ENCODE results near the gene ZBTB47. TPM values are rescaled to one million over a fixed set of nuclear protein-coding genes. Genes with fewer than 3 reads are reported as not detected.

ZBTB47 gene
- total RNA-seq, 2 donors from 2014 or later: 84.2 to 108 TPM

GRCh38 chr3:42662037-42662812, 8.7 kb downstream of the ZBTB47 start:
- Histone ChIP-seq H3K27ac (peak overlapping the region in 1 of 2 donors; percentile 34), H3K9me3 (no peaks in the 10 kb centered on the region), H3K27me3 (replicated peaks; ENCODE audit: insufficient read depth) (no peaks in the 10 kb centered on the region), H3K4me1 (ENCODE audit: control insufficient read depth in 1 of 2, low read depth in 2 of 2) (peaks cover 19 to 51% of the 10 kb centered on the region in 2 donors), H3K36me3 (peaks cover 11% of the 10 kb centered on the region), H3K4me3 (no peak overlapping the region)
- ATAC-seq (ENCODE audit: insufficient number of reproducible peaks, low FRiP score, low read depth) (no peak), DNase-seq (ENCODE audit: low spot score) (no peak)
- TF ChIP-seq, protein P1, sequence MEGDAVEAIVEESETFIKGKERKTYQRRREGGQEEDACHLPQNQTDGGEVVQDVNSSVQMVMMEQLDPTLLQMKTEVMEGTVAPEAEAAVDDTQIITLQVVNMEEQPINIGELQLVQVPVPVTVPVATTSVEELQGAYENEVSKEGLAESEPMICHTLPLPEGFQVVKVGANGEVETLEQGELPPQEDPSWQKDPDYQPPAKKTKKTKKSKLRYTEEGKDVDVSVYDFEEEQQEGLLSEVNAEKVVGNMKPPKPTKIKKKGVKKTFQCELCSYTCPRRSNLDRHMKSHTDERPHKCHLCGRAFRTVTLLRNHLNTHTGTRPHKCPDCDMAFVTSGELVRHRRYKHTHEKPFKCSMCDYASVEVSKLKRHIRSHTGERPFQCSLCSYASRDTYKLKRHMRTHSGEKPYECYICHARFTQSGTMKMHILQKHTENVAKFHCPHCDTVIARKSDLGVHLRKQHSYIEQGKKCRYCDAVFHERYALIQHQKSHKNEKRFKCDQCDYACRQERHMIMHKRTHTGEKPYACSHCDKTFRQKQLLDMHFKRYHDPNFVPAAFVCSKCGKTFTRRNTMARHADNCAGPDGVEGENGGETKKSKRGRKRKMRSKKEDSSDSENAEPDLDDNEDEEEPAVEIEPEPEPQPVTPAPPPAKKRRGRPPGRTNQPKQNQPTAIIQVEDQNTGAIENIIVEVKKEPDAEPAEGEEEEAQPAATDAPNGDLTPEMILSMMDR (IDR thresholded peaks at IDR 0.05): no peak

- TF ChIP-seq, protein P1 (IDR thresholded peaks at IDR 0.05): no peak
- Histone ChIP-seq H3K36me3 (peaks cover 10% of the 10 kb centered on the region), H3K27ac (no peak overlapping the region), H3K4me1 (ENCODE audit: control insufficient read depth in 1 of 2, low read depth in 2 of 2) (peaks cover 23 to 57% of the 10 kb centered on the region in 2 donors), H3K27me3 (replicated peaks; ENCODE audit: insufficient read depth) (no peaks in the 10 kb centered on the region), H3K4me3 (no peak overlapping the region), H3K9me3 (no peaks in the 10 kb centered on the region)
- DNase-seq (ENCODE audit: low spot score): no peak
- ATAC-seq (ENCODE audit: insufficient number of reproducible peaks, low FRiP score, low read depth): no peak
Observed at GRCh38 chr3:42662813-42663535, 9.5 kb downstream of the ZBTB47 start.

GRCh38 chr3:42663581-42664437, 10.3 kb downstream of the ZBTB47 start:
- H3K27ac ChIP-seq: no peak overlapping the region
- DNase-seq (ENCODE audit: low spot score) (no peak), ATAC-seq (ENCODE audit: insufficient number of reproducible peaks, low FRiP score, low read depth) (no peak)
- H3K4me1 ChIP-seq (ENCODE audit: control insufficient read depth in 1 of 2, low read depth in 2 of 2): peaks cover 23 to 52% of the 10 kb centered on the region in 2 donors
- TF ChIP-seq, protein P1 (IDR thresholded peaks at IDR 0.05): no peak
- peaks cover 1% of the 10 kb centered on the region for H3K36me3 ChIP-seq
- H3K4me3 ChIP-seq: no peak overlapping the region
- no peaks in the 10 kb centered on the region for H3K27me3 ChIP-seq (replicated peaks; ENCODE audit: insufficient read depth)
- H3K9me3 ChIP-seq: no peaks in the 10 kb centered on the region

DNA sequence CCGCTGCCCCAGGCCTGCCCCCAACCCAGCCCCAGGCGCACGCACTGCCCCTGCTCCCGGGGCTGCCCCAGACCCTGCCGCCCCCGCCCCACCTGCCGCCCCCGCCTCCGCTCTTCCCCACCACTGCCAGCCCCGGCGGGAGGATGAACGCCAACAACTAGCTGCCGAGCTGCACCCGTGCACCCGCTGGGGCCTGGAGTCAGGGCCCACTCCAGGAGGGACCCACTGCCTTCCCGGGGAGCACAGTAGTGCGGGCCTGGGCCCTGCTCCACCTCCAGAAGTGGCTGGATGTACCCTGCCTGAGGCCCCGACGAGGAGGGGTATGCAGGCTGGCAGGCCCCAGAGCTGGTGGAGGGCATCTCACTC, 10.9 kb downstream of the ZBTB47 start:
- H3K4me3 ChIP-seq: no peak overlapping the region
- TF ChIP-seq, protein P1 (IDR thresholded peaks at IDR 0.05): no peak
- no peaks in the 10 kb centered on the region for H3K27me3 ChIP-seq (replicated peaks; ENCODE audit: insufficient read depth)
- ATAC-seq (ENCODE audit: insufficient number of reproducible peaks, low FRiP score, low read depth) (no peak), DNase-seq (ENCODE audit: low spot score) (no peak)
- no peaks in the 10 kb centered on the region for H3K36me3 ChIP-seq
- H3K9me3 ChIP-seq: no peaks in the 10 kb centered on the region
- peaks cover 23 to 46% of the 10 kb centered on the region in 2 donors for H3K4me1 ChIP-seq (ENCODE audit: control insufficient read depth in 1 of 2, low read depth in 2 of 2)
- H3K27ac ChIP-seq: no peak overlapping the region

Measured in thoracic aorta (tissue), 2 donors.